ENCODE measurements around the gene OR5AU1.

Gene OR5AU1

GRCh38 chr14:21123429-21123828 is 32.4 kb downstream of the OR5AU1 start:
- TF ChIP-seq CTCF (IDR thresholded peaks at IDR 0.05; ENCODE audit: extremely low read depth, insufficient read depth, missing control alignments): no peak

GRCh38 chr14:21121122-21121521 is 34.7 kb downstream of the OR5AU1 start:
- no peak for TF ChIP-seq CTCF (IDR thresholded peaks at IDR 0.05; ENCODE audit: extremely low read depth, insufficient read depth, missing control alignments)
- DNase-seq (ENCODE audit: low spot score): no peak

More at GRCh38 chr14:21123429-21123828, 32.4 kb downstream of the OR5AU1 start:
- DNase-seq (ENCODE audit: low spot score): no peak
- in situ Hi-C loops (cut with MboI; ENCODE audit: low pct_unique_long_range_greater_than_20kb, low sequenced_read_pairs, unreplicated experiment): no loop called here

GRCh38 chr14:21120686-21121085 is 35.2 kb downstream of the OR5AU1 start:
- TF ChIP-seq CTCF (IDR thresholded peaks at IDR 0.05; ENCODE audit: extremely low read depth, insufficient read depth, missing control alignments): no peak
- in situ Hi-C loops (cut with MboI; ENCODE audit: low pct_unique_long_range_greater_than_20kb, low sequenced_read_pairs, unreplicated experiment): no loop called here
- DNase-seq (ENCODE audit: low spot score): no peak

More at GRCh38 chr14:21121122-21121521, 34.7 kb downstream of the OR5AU1 start:
- in situ Hi-C loops (cut with MboI; ENCODE audit: low pct_unique_long_range_greater_than_20kb, low sequenced_read_pairs, unreplicated experiment): no loop called here

- in situ Hi-C loops (cut with MboI; ENCODE audit: low pct_unique_long_range_greater_than_20kb, low sequenced_read_pairs, unreplicated experiment): no loop called here
- no peak for DNase-seq (ENCODE audit: low spot score)
- no peak for TF ChIP-seq CTCF (IDR thresholded peaks at IDR 0.05; ENCODE audit: extremely low read depth, insufficient read depth, missing control alignments)
Measured at GRCh38 chr14:21118933-21119332, 36.9 kb downstream of the OR5AU1 start.

- DNase-seq (ENCODE audit: low spot score): no peak
- in situ Hi-C loops (cut with MboI; ENCODE audit: low pct_unique_long_range_greater_than_20kb, low sequenced_read_pairs, unreplicated experiment): no loop called here
- TF ChIP-seq CTCF (IDR thresholded peaks at IDR 0.05; ENCODE audit: extremely low read depth, insufficient read depth, missing control alignments): no peak
Measured at GRCh38 chr14:21113369-21113768, 42.5 kb downstream of the OR5AU1 start.

- no peak for TF ChIP-seq CTCF (IDR thresholded peaks at IDR 0.05; ENCODE audit: extremely low read depth, insufficient read depth, missing control alignments)
- DNase-seq (ENCODE audit: low spot score): no peak
- in situ Hi-C loops (cut with MboI; ENCODE audit: low pct_unique_long_range_greater_than_20kb, low sequenced_read_pairs, unreplicated experiment): no loop called here
Measured at GRCh38 chr14:21112255-21112654, 43.6 kb downstream of the OR5AU1 start.
